HG03108 (cell line): ENCODE measurements around the gene KRT82.

Experiments
- ATAC-seq: cut with Tn5 transposase; IDR thresholded peaks from one replicate; pipeline ENCODE4 v1.9.1; 2021; ENCODE audit warnings: moderate library complexity; ENCODE audit not compliant: unreplicated experiment

Gene KRT82

GRCh38 chr12:52363111-52363679, 42.9 kb downstream of the KRT82 start:
- no peak for ATAC-seq

- no peak for ATAC-seq
Measured at GRCh38 chr12:52362118-52362726, 43.9 kb downstream of the KRT82 start.

GRCh38 chr12:52361553-52361952, 44.6 kb downstream of the KRT82 start:
- no peak for ATAC-seq

GRCh38 chr12:52360663-52361271, 45.4 kb downstream of the KRT82 start:
- ATAC-seq = no peak

GRCh38 chr12:52360106-52360662, 46.0 kb downstream of the KRT82 start:
- no peak for ATAC-seq

GRCh38 chr12:52359621-52360061, 46.5 kb downstream of the KRT82 start:
- ATAC-seq = no peak

- ATAC-seq = peak; percentile 87
Measured at GRCh38 chr12:52358575-52359350, 47.4 kb downstream of the KRT82 start.

GRCh38 chr12:52356762-52357580, 49.2 kb downstream of the KRT82 start:
- no peak for ATAC-seq

- no peak for ATAC-seq
Measured at GRCh38 chr12:52356031-52356761, 49.9 kb downstream of the KRT82 start.

GRCh38 chr12:52355176-52355575, 51.0 kb downstream of the KRT82 start:
- ATAC-seq = no peak

- no peak for ATAC-seq
Measured at GRCh38 chr12:52354200-52354599, 51.9 kb downstream of the KRT82 start.

GRCh38 chr12:52353766-52354165, 52.4 kb downstream of the KRT82 start:
- no peak for ATAC-seq

GRCh38 chr12:52352951-52353350, 53.2 kb downstream of the KRT82 start:
- no peak for ATAC-seq

- ATAC-seq = no peak
Measured at GRCh38 chr12:52351196-52352059, 54.7 kb downstream of the KRT82 start.

- no peak for ATAC-seq
Measured at GRCh38 chr12:52350786-52351185, 55.3 kb downstream of the KRT82 start.

GRCh38 chr12:52350021-52350620, 56.0 kb downstream of the KRT82 start:
- no peak for ATAC-seq

GRCh38 chr12:52349196-52349595, 56.9 kb downstream of the KRT82 start:
- ATAC-seq = no peak
